Activated T-helper 9 cell treated with anti-CD3 and anti-CD28 coated beads, Interleukin-2, amount 50 U/mL, for 16 hours (primary cell): ENCODE data around the gene FTSJ3.
"Not testable (repeated sequence)": the region's sequence is repeated elsewhere in the genome, so short reads cannot be mapped to it uniquely, and the experiment has no call there.

ENCODE experiments used
- DNase-seq: peaks from one replicate; pipeline ENCODE4 v3.0.0-alpha.2; 2020; ENCODE audit warnings: low read depth

The FTSJ3 gene

GRCh38 chr17:63827002-63827800 is at the start of gene FTSJ3, which contains the start of gene PSMC5:
TSS of gene FTSJ3 (minus strand) at chr17:63827663. CDS start at chr17:63826902, 761 bp downstream.
TSS of gene PSMC5 (plus strand) at chr17:63827431. CDS start at chr17:63827491, 60 bp downstream.
- DNase-seq, result peak; percentile 92

DNA sequence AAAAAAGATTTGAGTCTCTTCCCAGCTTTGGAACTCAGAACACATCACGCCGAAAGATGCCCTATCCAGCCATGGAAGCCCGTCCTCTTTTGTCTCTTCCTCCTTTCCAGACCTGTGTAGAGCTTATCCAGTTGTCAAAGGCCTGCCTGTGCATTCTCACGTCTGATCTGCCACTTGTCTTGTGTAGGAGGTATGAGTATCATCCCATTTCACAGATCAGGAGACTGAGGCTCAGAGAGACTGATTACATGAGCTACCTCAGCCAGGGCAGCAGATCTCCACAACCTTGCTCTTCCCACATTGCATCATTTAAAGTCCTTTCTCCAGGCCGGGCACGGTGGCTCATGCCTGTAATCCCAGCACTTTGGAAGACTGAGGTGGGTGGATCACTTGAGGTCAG is 47.2 kb upstream of the FTSJ3 start:
- not testable (repeated sequence) for DNase-seq

DNA sequence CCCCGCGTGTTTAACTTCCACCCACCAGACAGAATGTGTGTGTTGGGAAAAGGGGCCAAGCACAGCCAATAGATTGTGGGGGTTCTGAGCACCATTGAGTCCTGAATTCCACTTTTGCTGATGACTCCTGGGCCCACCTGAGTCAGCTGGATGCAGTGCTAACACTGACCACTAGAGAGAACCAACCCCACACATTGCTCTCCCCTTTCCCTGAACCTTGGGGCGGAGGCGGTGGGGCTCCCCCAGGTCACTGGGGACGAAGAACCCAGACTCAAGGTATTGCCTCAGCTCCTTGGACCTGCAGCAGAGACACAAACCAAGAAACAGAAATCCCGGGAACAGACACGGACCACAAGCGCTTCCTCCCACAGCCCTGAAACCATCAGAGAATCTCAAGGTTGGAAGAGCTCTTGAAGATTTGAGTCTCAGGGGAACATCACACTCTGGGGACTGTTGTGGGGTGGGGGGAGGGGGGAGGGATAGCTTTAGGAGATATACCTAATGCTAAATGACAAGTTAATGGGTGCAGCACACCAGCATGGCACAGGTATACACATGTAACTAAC is 46.7 kb upstream of the FTSJ3 start:
- DNase-seq, result not testable (repeated sequence)

DNA sequence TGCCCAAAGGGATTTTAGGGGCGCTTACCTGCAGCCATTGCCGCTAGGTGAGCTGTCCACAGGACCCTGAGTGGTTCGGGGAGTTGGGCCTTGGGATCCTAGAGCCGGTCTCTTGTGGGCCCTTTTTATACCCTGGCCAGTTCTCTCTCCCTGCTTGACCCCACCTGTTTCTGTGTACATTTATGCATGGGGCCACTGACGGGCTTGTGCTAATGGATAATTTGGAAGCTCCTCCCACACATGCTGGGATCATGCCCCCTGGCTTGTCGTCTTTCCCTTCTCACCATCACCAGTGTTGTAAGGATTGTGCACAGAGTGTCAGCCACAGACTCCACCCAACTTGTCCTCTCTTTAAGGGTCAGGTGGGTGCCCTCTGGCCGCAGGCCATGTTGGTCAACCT is 46.1 kb upstream of the FTSJ3 start, which contains the start of gene CSH2:
Gene CSH2 (minus strand): TSS at position 101 of the 400 bp plus-strand sequence. CDS start 63 bp downstream, at position 38.
- not testable (repeated sequence) for DNase-seq

DNA sequence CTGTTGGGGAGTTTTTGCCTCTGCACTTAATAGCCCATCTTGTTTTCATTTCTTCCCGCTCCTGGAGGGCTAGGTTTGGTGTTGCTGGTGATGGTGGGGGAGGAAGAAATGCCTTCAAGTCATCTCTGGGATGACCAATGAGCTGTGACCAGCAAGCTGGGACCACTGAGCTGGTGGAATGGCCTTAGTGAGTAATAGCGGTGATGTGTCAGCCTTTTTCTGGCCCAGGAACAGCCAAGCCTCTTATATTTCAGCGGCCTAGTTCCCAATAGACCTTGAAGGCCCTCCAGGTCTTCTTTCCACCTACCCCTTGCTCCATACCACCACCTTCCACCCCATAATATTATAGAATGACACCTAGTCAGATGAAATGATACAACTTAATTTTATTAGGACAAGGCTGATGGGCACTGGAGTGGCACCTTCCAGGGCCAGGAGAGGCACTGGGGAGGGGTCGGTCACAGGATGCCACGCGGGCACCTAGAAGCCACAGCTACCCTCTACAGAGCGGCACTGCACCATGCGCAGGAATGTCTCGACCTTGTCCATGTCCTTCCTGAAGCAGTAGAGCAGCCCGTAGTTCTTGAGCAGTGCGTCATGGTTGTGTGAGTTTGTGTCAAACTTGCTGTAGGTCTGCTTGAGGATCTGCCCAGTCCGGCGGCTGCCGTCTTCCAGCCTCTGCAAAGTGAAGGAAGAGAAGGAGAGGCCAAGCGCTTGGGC is 44.3 kb upstream of the FTSJ3 start:
- not testable (repeated sequence) for DNase-seq

GRCh38 chr17:63870292-63870665 is 42.8 kb upstream of the FTSJ3 start:
- not testable (repeated sequence) for DNase-seq

DNA sequence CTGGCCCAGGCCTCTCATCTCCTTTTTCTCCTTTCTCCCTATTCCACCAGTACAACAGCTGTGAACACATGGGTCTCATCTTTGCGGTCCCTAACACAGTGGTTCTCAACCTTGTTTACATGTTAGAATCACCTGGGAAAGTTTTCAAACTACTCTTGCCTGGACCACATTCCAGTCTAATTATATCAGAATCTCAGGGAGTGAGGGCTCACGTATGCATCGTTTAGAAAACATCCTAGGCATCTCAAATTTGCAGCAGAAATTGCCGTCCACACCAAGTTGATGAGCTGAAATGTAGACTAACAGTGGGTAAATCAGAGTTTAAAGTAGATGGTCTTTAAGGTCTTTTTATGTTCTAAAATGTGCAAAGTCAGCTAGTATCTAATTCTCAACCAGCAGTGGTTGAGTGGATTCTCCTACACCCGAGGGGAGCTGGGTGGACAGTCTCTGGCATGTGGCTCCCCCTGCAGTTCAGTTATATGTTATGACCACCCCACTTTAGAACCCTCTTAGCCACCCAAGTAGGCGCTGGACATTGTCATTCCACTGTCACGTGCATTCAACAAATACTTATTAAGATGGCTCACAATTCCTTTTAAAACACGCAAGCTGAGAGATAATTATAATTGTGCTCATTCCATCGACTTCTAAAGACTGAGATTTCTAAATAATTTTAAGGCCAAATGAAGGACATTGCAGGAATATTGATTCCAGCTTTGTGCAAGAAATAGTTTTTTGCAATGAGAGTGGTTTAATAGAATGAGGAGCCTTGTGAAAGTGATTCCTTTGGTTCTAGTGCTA is 42.2 kb upstream of the FTSJ3 start:
- not testable (repeated sequence) for DNase-seq

DNA sequence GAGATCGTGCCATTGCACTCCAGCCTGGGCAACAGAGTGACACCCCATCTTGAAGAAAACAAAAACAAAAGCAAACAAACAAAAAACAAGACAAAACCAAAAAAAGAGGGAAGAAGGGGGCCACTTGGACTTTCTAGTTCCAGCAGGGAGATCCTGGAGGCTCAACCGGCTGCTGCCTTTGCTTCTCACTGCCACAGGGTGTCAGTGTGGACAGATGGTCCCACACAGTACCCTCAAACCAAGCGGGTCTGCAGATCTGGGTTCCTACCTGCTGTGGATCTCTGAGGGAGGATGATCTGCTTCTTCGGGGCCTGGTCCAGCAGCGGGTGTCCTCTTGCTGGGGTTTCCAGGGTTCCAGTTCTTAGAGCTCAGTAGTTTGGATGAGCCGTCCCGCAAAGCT is 39.2 kb upstream of the FTSJ3 start:
- DNase-seq, result not testable (repeated sequence)

DNA sequence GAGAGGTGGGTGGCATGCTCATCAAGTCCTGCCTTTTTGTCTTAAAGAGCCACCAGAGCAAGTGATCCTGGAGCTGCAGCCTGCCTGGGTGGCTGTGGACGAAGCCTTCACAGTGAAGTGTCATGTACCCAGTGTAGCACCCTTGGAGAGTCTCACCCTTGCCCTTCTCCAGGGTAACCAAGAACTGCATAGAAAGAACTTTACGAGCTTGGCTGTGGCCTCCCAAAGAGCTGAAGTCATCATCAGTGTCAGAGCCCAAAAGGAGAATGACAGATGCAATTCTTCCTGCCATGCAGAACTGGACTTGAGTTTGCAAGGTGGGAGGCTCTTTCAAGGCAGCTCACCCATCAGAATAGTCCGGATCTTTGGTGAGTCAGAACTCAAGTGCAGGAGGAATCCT is 31.8 kb upstream of the FTSJ3 start:
- no peak for DNase-seq

DNA sequence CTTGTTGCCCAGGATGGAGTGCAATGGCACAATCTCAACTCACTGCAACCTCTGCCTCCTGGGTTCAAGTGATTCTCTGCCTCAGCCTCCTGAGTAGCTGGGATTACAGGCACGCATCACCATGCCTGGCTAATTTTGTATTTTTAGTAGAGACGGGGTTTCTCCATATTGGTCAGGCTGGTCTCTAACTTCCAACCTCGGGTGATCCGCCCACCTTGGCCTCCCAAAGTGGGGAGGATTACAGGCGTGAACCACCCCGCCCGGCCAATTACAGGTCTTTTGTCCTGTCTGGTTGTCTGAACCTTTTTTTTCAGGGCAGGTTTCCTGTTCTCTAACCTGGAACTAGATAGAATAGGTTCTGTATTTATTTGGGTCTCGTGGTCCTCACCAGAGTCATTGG is 29.0 kb upstream of the FTSJ3 start:
- not testable (repeated sequence) for DNase-seq

DNA sequence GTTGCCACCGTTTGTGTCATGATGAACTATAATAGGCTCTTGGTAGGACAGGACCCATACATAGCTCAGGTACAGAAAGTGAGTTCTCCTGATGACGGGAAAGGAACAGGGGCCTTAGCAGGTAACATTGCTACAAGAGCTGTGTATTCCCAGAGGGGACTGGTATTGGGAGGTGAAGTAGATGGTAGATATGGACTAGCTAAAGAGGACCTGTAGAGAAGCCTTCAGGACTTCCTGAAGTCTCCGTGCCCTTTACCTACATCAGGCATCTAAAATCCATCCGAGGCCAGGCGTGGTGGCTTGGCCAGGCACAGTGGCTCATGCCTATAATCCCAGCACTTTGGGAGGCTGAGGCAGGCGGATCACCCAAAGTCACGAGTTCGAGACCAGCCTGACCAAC is 27.7 kb upstream of the FTSJ3 start:
- no peak for DNase-seq

- DNase-seq, result no peak
Observed at GRCh38 chr17:63854709-63855108, 27.2 kb upstream of the FTSJ3 start.

DNA sequence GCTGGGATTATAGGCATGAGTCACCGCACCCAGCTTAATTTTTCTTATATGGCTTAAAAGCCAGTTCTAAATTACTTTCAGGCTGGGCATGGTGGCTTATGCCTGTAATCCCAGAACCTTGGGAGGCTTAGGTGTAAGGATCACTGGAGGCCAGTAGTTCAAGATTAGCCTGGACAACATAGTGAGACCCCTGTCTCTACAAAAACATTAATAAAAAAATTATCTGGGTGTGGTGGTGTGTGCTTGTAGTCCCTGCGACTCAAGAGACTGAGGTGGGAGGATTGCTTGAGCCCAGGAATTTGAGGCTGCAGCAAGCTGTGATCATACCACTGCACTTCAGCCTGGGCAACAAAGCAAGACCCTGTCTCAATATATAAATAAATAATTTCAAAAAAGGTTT is 25.8 kb upstream of the FTSJ3 start:
- no peak for DNase-seq

GRCh38 chr17:63850401-63850800 is 22.9 kb upstream of the FTSJ3 start:
- DNase-seq, result no peak

DNA sequence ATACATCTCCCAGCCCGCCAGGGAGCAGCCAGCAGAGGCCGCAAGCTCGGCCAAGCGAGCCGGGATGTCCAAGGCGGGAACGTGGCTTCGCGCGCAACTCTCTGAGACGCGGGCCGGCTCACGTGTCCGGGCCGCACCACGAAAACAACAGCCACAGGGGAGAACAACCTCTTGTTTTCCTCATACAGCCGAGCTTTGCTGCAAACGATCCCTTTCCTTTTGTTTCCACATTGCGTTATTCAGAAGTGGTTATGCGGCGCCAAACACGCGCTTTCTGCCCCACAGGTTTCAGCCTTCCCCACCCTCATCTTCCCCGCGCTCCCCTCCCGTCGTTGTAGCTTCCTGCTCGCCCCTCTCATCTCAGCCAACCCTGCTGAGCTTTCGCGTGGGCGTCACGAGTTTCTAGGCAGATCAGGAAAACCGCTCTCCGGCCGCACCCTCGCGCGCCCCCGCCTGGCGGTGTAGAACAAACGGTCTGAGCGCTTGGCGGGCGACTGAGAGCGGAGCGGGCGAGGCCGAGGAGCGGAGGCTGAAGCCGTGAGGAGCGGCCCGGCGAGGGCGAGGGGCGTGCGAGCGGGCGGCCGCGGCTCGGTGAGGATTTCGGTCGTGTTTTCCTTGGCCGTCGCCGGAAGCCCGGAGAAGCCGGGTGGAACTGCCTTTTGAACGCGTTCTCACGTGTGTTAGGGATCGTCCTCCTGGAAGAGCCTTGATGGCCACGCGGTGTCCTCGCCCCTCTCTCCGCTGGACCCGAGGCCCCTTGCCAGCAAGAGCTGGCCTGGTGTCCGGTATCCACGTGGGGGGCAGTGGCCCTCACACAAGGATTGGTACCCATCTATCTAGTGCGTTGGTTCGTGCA is 21.6 kb upstream of the FTSJ3 start:
- peak; percentile 91 for DNase-seq

GRCh38 chr17:63847525-63848249 is 20.2 kb upstream of the FTSJ3 start:
- DNase-seq, result no peak

DNA sequence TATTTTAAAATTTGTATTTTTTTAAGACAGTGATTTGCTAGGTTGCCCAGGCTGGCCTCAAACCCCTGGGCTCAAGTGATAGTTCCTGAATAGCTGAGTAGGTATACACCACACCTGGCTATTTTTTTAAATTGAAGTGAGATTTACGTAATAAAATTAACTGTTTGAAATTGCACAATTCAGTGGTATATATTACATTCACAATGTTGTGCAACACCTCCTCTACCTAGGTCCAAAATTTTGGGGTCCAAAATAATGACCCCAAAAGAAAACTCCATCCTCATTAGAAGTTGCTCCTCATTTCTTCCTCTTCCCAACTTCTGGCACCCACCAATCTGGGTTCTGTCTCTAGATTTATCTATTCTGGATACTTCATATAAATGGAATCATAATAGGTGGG is 18.0 kb upstream of the FTSJ3 start:
- no peak for DNase-seq

DNA sequence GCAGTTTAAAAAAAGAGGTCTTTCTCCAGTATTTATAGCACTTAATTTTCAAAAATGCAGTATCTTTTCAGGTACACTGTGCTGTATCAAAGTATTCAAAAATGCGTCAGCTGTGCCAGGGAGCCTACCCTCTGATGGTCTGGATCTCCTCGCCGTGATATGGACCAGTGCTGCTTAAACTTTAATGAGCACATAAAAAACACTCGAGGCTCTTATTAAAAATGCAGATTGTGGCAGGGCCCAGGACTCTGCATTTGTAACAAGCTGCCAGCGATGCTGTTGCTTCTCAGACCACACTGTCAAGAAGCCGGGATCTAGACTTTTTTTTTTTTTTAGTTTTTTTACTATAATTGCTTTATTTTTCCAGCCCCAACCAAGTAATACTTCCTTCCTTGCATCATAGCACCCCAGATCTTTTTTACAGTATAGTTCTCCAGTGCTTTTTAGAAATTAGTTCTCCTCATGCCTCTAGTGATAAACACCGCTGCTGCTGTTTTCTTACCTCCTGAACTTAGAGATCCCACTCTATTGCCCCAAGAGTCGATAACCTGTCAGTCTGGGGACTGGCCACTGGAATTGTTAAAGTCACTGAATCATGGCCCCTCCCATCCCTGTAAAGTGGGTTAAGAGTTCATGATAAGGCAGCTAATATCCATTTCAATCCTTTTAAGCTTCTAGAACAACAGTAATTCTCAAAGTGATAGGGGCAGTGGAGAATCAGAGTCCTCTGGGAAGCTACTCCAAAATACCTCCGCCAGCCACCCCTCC is 16.6 kb upstream of the FTSJ3 start:
- no peak for DNase-seq

DNA sequence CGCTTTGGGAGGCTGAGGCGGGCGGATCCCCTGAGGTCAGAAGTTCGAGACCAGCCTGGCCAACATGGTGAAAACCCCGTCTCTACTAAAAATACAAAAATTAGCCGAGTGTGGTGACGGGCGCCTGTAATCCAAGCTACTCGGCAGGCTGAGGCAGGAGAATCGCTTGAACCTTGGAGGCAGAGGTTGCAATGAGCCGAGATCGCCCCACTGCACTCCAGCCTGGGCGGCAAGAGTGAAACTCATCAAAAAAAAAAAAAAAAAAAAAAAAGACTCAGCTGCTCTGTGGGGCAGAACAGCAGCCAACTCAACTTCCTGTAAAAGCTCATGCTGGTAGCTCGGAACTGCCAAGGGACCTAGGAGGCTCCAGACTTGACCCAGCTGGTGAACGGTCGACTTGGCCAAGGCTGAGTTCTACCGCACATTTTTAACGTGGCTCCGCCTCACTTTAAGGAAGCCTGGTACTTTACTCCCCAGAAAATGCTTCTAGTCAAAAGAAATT is 16.0 kb upstream of the FTSJ3 start:
- DNase-seq, result not testable (repeated sequence)
